ENCODE measurements around the gene MAMLD1. TPM values are rescaled to one million over a fixed set of nuclear protein-coding genes. Genes with fewer than 3 reads are reported as not detected.

Gene MAMLD1
- total and polyA plus RNA-seq, 9 of the 15 experiments (the other 6 are each of a cell fraction or from before 2014, with no cell fraction given): 0.12 to 0.18 TPM; not detected in 7

- 0% methylated on average over 6 of the region's 7 CpGs for WGBS (ENCODE audit: insufficient coverage, low coverage, missing lambda C conversion rate)
- H3K9me1 ChIP-seq (ENCODE audit: control insufficient read depth, insufficient read depth, low read length): no peaks in the 10 kb centered on the region
Measured at GRCh38 chrX:150526692-150527091, 163.6 kb downstream of the MAMLD1 start.

More at GRCh38 chrX:150526692-150527091, 163.6 kb downstream of the MAMLD1 start:
- H3K36me3 ChIP-seq (ENCODE audit: control insufficient read depth, insufficient read depth, low read length): no peaks in the 10 kb centered on the region
- ATAC-seq (no peak), DNase-seq (ENCODE audit: extremely low read depth in 1 of 4, low spot score in 3 of 4) (no peak), FAIRE-seq (no peak)
- H2AFZ ChIP-seq (ENCODE audit: low read depth, low read length): no peak overlapping the region
- no peaks in the 10 kb centered on the region; a peak in 2 of 5 replicates for H3K4me1 ChIP-seq (replicated peaks in 1 of 2; ENCODE audit: control insufficient read depth in 2 of 2, insufficient read depth in 2 of 2, low read length in 2 of 2)
- peaks cover 0 to 15% of the 10 kb centered on the region in 2 experiments; a peak in 2 of 5 replicates for H3K27me3 ChIP-seq (ENCODE audit: control insufficient read depth in 2 of 2, insufficient read depth in 2 of 2, low read length in 2 of 2)
- ChIA-PET CTCF (ENCODE audit: low intra/inter-chr PET ratio) (no interaction called here), POLR2A (no interaction called here)
- no peaks in the 10 kb centered on the region for H3K79me2 ChIP-seq (ENCODE audit: control insufficient read depth, insufficient read depth, low read length)
- in situ Hi-C loops (cut with MboI) (no loop called here), intact Hi-C loops (cut with micrococcal nuclease) (no loop called here)
- H3K4me3 ChIP-seq: no peak overlapping the region
- H3K27ac ChIP-seq (ENCODE audit: extremely low read depth, low read depth, low read length): no peak overlapping the region
- no peak overlapping the region for H3K9ac ChIP-seq (ENCODE audit: insufficient read depth in 1 of 2, low read depth in 2 of 2, low read length in 2 of 2)
- TF ChIP-seq PYGO2 (tag; IDR thresholded peaks at IDR 0.05): no peak
- TF ChIP-seq, protein P1, sequence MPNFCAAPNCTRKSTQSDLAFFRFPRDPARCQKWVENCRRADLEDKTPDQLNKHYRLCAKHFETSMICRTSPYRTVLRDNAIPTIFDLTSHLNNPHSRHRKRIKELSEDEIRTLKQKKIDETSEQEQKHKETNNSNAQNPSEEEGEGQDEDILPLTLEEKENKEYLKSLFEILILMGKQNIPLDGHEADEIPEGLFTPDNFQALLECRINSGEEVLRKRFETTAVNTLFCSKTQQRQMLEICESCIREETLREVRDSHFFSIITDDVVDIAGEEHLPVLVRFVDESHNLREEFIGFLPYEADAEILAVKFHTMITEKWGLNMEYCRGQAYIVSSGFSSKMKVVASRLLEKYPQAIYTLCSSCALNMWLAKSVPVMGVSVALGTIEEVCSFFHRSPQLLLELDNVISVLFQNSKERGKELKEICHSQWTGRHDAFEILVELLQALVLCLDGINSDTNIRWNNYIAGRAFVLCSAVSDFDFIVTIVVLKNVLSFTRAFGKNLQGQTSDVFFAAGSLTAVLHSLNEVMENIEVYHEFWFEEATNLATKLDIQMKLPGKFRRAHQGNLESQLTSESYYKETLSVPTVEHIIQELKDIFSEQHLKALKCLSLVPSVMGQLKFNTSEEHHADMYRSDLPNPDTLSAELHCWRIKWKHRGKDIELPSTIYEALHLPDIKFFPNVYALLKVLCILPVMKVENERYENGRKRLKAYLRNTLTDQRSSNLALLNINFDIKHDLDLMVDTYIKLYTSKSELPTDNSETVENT (CRISPR knock-in tag; IDR thresholded peaks at IDR 0.05): no peak
- no peak for TF ChIP-seq CBX8 (IDR thresholded peaks at IDR 0.05; ENCODE audit: borderline replicate concordance, extremely low read depth, low read depth, low read length, poor library complexity, severe bottlenecking)
- no peaks in the 10 kb centered on the region for H3K9me3 ChIP-seq (replicated peaks; ENCODE audit: control insufficient read depth, insufficient read depth, low read depth, low read length)
- BruUV-seq (replicated peaks): no TSS peak
- H3K4me2 ChIP-seq (ENCODE audit: insufficient read depth, low read length): no peak overlapping the region
- H4K20me1 ChIP-seq (replicated peaks; ENCODE audit: control insufficient read depth, insufficient read depth, low read length): no peaks in the 10 kb centered on the region

Data from K562 (cell line).